GM21367 (cell line): ENCODE data around the gene HLX.

Source experiments
- ATAC-seq: cut with Tn5 transposase; IDR thresholded peaks from one replicate; pipeline ENCODE4 v1.9.1; 2021; ENCODE audit not compliant: unreplicated experiment

The HLX gene

GRCh38 chr1:220894025-220894923 lies 15.0 kb downstream of the HLX start:
- no peak for ATAC-seq

DNA sequence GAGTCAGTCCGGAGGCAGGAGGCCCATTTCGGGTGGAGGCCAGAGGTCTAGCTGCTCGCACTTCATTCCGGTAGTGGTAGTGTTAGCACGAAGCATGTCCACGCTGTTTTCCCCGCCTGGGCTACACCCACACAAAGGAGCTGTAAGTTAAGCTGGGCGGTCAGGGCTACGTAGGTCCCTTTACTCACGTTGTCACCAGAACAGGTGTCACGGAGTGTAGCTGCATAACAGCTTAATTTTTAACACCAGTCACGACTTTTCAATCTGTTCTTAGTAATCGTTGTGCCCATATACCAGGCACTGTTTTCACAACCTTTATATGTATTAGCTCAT lies 15.6 kb downstream of the HLX start:
- no peak for ATAC-seq

DNA sequence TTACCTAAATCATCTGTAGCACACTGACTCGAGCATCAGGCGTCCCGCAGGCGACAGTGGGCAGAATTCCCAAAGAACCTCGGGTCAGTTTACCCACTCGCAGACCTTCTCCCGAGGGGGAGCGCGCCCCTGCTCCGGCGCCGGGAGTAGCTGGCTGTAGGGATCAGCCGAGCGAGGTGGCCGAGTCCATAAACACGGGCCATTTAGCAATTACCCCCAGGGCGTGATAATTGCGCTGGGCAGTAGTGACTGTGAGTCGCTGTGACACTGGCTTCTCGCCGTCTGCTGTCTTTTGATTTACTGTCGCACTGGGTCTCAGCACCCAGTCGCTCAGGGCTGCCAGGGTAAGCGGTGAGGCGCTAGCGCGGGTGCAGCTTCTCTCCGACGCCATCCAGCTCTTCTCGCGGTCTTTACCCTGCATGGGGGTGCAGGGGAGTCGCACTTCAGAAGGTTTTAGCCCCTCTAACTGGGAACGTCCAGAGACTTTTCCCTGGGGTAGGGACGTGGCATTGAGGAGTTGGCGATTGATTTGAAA lies 16.2 kb downstream of the HLX start:
- ATAC-seq: no peak

- ATAC-seq: no peak
These were observed 16.8 kb downstream of the HLX start for GRCh38 chr1:220896092-220896491.

- no peak for ATAC-seq
These were observed 21.6 kb downstream of the HLX start for GRCh38 chr1:220900842-220901241.

GRCh38 chr1:220901881-220902280 lies 22.6 kb downstream of the HLX start:
- ATAC-seq: no peak

DNA sequence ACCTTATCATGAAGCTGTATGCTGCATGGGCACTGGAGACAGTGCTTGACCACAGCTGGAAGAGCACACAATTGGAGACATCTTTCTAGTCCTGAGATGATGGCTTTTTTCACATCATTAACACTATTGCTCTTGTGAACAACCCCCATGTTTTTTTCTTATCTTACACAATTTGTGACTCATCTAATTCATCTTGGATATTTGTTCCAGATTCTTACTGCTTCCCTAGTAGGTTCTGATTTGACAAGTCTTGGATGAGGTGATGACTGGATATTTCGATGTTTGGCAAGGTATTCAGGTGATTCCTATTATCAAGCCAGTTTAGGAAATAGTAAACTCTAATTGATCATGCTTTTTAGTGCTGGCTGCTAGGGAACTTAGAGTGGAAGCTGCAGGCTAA lies 23.7 kb downstream of the HLX start:
- ATAC-seq: no peak

DNA sequence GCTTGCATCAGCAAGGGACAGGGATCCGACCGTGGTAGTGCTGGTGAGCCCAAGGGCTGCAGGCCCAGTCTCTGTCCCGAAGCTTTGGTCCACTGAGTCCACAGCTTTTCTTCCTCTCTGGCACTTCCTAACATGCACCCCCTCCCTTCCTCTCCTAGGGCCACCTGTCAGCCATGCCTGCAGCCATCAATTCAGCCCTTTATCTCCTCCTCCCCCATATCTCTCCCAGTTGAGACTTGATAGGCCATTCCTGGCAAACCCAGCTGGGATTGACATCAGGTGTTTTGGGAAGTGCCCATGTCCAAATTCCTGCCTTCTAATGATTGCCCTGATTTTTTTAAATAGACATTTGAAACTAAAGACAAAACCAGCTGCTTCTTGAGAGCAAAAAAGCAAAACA lies 25.6 kb downstream of the HLX start:
- no peak for ATAC-seq

- no peak for ATAC-seq
These were observed 26.7 kb downstream of the HLX start for GRCh38 chr1:220905650-220906560.

GRCh38 chr1:220906561-220907334 lies 27.5 kb downstream of the HLX start:
- no peak for ATAC-seq

DNA sequence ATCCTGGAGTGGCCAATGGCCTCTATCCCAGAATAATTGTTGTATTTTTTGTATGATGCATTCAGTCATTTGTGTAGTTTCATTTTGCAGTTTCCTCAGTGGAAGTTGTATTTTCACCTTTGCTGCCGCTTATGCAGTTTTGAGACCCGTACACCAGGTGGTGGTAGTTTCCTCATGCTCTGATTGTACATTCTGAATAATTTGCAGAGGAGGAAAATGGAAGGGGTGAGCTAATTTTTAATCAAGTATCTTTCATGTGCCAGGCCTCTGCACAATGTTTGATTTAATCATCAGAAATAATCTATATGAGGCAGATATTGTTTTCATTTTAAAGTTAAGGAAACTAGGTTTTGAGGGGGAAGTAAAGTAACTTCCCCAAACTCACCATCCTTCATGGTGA lies 29.5 kb downstream of the HLX start:
- ATAC-seq: no peak

GRCh38 chr1:220910021-220910420 lies 30.8 kb downstream of the HLX start:
- ATAC-seq: no peak

- ATAC-seq: no peak
These were observed 35.3 kb downstream of the HLX start for GRCh38 chr1:220914283-220915116.

- no peak for ATAC-seq
These were observed 35.8 kb downstream of the HLX start for GRCh38 chr1:220915117-220915440.

DNA sequence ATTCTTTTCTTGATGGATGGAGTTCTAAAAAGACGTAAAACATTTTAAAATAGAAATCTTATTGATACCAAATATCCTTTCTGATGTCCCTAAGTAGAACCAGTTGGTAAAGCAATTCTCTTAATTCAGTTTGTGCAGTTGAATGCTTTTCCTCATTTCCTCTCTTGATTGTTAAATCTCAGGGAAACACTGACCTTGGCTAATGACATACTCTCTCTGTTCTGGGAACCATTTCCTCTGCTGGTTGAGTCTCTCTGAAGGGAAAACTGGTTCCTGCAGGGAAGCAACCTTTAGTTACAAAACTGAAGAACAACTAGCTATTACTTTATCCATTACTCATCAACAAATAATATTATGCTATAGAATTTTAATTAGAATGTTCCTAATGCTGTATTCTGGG lies 36.7 kb downstream of the HLX start:
- ATAC-seq: no peak

DNA sequence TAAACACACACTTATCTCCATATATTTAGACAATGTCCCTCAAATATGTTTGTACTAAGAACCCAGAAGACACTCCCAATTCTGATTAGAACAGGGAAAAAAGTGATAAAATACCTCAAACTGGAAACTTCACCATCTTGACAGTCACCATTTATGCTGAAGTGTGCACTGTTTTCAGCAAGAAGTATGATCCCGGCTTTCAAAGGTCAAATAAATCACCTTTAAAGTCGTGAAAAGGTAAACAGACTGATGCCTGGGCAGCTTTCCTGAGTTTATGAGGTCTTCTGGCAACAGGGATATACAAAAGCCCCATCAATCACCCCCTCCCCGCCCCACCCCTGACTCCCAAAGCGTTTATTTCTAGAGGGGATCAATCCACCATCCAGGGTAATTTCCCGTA lies 37.9 kb downstream of the HLX start:
- ATAC-seq: no peak

DNA sequence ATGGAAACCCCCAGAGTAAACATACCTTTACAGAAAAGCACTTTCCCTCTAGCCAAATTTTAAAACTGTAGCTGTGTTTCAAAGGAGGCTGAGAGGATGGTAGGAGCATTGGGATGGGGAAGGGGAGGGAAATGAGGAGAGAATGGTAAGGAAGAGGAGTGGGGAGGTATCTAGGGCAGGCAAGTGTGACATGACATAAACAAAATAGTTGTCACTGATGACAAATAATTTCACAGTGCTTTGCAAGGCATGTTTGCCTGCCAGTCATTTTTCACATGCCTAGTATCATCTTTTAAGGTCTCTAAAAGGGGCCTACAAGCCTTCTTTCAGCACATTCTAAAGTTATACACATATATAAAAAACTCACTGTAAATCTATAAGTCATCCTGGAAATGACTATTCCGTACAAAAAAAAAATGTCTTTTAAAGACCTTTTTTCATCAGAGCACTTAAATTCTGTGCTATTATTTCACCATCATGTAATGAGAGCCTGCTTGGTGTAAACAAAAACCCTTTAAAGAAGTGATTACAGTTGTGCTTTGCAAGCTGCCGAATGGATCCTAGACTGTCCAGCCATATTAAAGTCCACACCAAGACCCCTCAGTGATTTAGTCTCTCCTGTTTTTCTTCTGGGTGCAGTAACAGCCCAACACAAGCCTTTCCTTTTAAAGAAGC lies 38.4 kb downstream of the HLX start:
- ATAC-seq: no peak

- no peak for ATAC-seq
These were observed 39.2 kb downstream of the HLX start for GRCh38 chr1:220918285-220918951.

- ATAC-seq: no peak
These were observed 41.7 kb downstream of the HLX start for GRCh38 chr1:220920967-220921366.
